SK-N-SH (cell line): ENCODE results near the gene ATG7. TPM values are rescaled to one million over a fixed set of nuclear protein-coding genes. Genes with fewer than 3 reads are reported as not detected.

ENCODE experiments used
- CTCF ChIA-PET: fragments of 300-600, 350-600 bp; formaldehyde crosslinking; extraction: SDS; loops from one replicate; lab custom pipeline; 2021; lab: Yijun Ruan, JAX
- POLR2A ChIA-PET: fragments of 350-600 bp; sonication (Branson Sonifier 250); formaldehyde crosslinking; extraction: SDS; loops from one replicate; lab custom pipeline; 2020; ENCODE audit warnings: antibody characterized with exemption, inconsistent platforms; lab: Yijun Ruan, JAX
- DNase-seq: peaks from one replicate; pipeline ENCODE4 v3.0.0; 2012
- H2AFZ ChIP-seq: fragments of 200-600 bp; sonication (generic); 2 replicates; pipeline ENCODE4 v1.8.1; 2016; ENCODE audit warnings: antibody characterized with exemption, mild to moderate bottlenecking, low read depth
- H3F3A ChIP-seq: fragments of 200-600 bp; sonication (generic); replicated peaks from 2 replicates; pipeline ENCODE3; 2016; ENCODE audit warnings: antibody characterized with exemption, mild to moderate bottlenecking; ENCODE audit not compliant: insufficient read depth
- H3K27ac ChIP-seq, 2 experiments: fragments of 200-500 bp in 1 of 2; fragments of 200-600 bp in 1 of 2; sonication (Bioruptor generic) in 1 of 2; sonication (generic), shearing (Covaris generic) in 1 of 2; 2 replicates each; pipeline versions ENCODE4 v1.5.1 to v1.6.1; 2014 to 2016; ENCODE audit warnings: low read depth in 2 of 2, inconsistent platforms in 1 of 2, low read length in 1 of 2, mild to moderate bottlenecking in 1 of 2, mixed read lengths in 1 of 2
- H3K27me3 ChIP-seq: fragments of 200-600 bp; sonication (generic), shearing (Covaris generic); 2 replicates; pipeline ENCODE4 v1.6.1; 2016; ENCODE audit warnings: mixed run types; ENCODE audit not compliant: insufficient read depth
- H3K36me3 ChIP-seq, 2 experiments: fragments of 200-500 bp in 1 of 2; fragments of 200-600 bp in 1 of 2; sonication (Bioruptor generic) in 1 of 2; sonication (generic) in 1 of 2; replicated peaks in 1 of 2; 2 replicates each; pipeline versions ENCODE3 to v1.5.1; 2014 to 2016; ENCODE audit warnings: low read length in 1 of 2, mild to moderate bottlenecking in 1 of 2; ENCODE audit not compliant: insufficient read depth in 2 of 2, control insufficient read depth in 1 of 2
- H3K4me1 ChIP-seq, 2 experiments: fragments of 200-500 bp in 1 of 2; fragments of 200-600 bp in 1 of 2; sonication (Bioruptor generic) in 1 of 2; sonication (generic), shearing (Covaris generic) in 1 of 2; 2 replicates each; pipeline versions ENCODE4 v1.5.1 to v1.6.1; 2014 to 2016; ENCODE audit warnings: low read depth in 1 of 2, low read length in 1 of 2, mixed run types in 1 of 2; ENCODE audit not compliant: insufficient read depth in 2 of 2, control insufficient read depth in 1 of 2
- H3K4me2 ChIP-seq: fragments of 200-600 bp; sonication (generic), shearing (Covaris generic); 2 replicates; pipeline ENCODE4 v1.6.1; 2017; ENCODE audit warnings: mixed run types
- H3K4me3 ChIP-seq, 2 experiments: fragments of 200-500 bp in 1 of 2; fragments of 200-600 bp in 1 of 2; sonication (Bioruptor generic) in 1 of 2; sonication (generic), shearing (Covaris generic) in 1 of 2; 2 replicates each; pipeline versions ENCODE4 v1.5.1 to v1.8.1; 2014 to 2016; ENCODE audit warnings: low read depth in 2 of 2, inconsistent platforms in 1 of 2, low read length in 1 of 2, mild to moderate bottlenecking in 1 of 2, mixed read lengths in 1 of 2, moderate library complexity in 1 of 2
- H3K79me2 ChIP-seq: fragments of 200-600 bp; sonication (generic); 2 replicates; pipeline ENCODE4 v1.8.1; 2017; ENCODE audit warnings: mild to moderate bottlenecking; ENCODE audit not compliant: insufficient read depth
- H3K9ac ChIP-seq: fragments of 200-600 bp; sonication (generic); 2 replicates; pipeline ENCODE4 v1.6.1; 2017; ENCODE audit warnings: mixed run types
- H3K9me2 ChIP-seq: fragments of 200-600 bp; sonication (generic); 2 replicates; pipeline ENCODE4 v1.6.1; 2017; ENCODE audit warnings: mixed run types
- H3K9me3 ChIP-seq: fragments of 200-600 bp; sonication (generic); 2 replicates; pipeline ENCODE4 v1.6.1; 2017; ENCODE audit warnings: mixed run types, mild to moderate bottlenecking, moderate library complexity
- H4K20me1 ChIP-seq: fragments of 200-600 bp; sonication (generic); 2 replicates; pipeline ENCODE4 v1.6.1; 2017; ENCODE audit warnings: mild to moderate bottlenecking, mixed run types; ENCODE audit not compliant: insufficient read depth
- CHD2 ChIP-seq: fragments of 150-350 bp; IDR thresholded peaks from 2 replicates; pipeline ENCODE4 v1.6.1; 2018; ENCODE audit warnings: low read length; ENCODE audit not compliant: partially characterized antibody
- EZH2phosphoT487 ChIP-seq: fragments of 200-600 bp; sonication (generic); IDR thresholded peaks from 2 replicates; pipeline ENCODE4 v1.6.1; 2017; ENCODE audit warnings: low read depth, mixed run types, mild to moderate bottlenecking, antibody characterized with exemption, moderate library complexity, borderline replicate concordance
- FOXJ3 ChIP-seq: sonication (generic); formaldehyde crosslinking; IDR thresholded peaks from 2 replicates; pipeline ENCODE4 v1.5.1; 2020; ENCODE audit warnings: mild to moderate bottlenecking, missing genetic modification reagents
- GABPA ChIP-seq: IDR thresholded peaks from 2 replicates; pipeline ENCODE4 v1.4.0; 2012; ENCODE audit warnings: low read depth, mild to moderate bottlenecking
- GATA2 ChIP-seq: sonication (generic); formaldehyde crosslinking; IDR thresholded peaks from 2 replicates; pipeline ENCODE4 v1.5.0; 2020; ENCODE audit warnings: mild to moderate bottlenecking, missing genetic modification reagents
- MAX ChIP-seq: IDR thresholded peaks from 2 replicates; pipeline ENCODE4 v1.4.0; 2012; ENCODE audit warnings: low read depth
- MEF2A ChIP-seq: IDR thresholded peaks from 2 replicates; pipeline ENCODE4 v1.4.0; 2012; ENCODE audit warnings: low read depth, borderline replicate concordance
- MXI1 ChIP-seq: IDR thresholded peaks from 2 replicates; pipeline ENCODE4 v1.6.1; 2012; ENCODE audit warnings: mild to moderate bottlenecking, low read depth, low read length, improper control_type of control experiment
- NFIC ChIP-seq: IDR thresholded peaks from 2 replicates; pipeline ENCODE4 v1.4.0; 2012; ENCODE audit warnings: borderline replicate concordance
- PBX3 ChIP-seq: IDR thresholded peaks from 2 replicates; pipeline ENCODE4; 2012
- RFX5 ChIP-seq: IDR thresholded peaks from 2 replicates; pipeline ENCODE4 v1.6.1; 2012; ENCODE audit warnings: mild to moderate bottlenecking, improper control_type of control experiment, low read length
- SMC3 ChIP-seq: IDR thresholded peaks from 2 replicates; pipeline ENCODE4 v1.6.1; 2012; ENCODE audit warnings: low read depth, low read length, improper control_type of control experiment
- TCF12 ChIP-seq: IDR thresholded peaks from 2 replicates; pipeline ENCODE4 v1.4.0; 2012
- YY1 ChIP-seq: IDR thresholded peaks from 2 replicates; pipeline ENCODE4 v1.4.0; 2012; ENCODE audit warnings: low read depth, mild to moderate bottlenecking
- ZBTB33 ChIP-seq: IDR thresholded peaks from 2 replicates; pipeline ENCODE4 v1.4.0; 2012; ENCODE audit warnings: low read depth, borderline replicate concordance
- WGBS: methylation state at CpG from one replicate; pipeline ENCODE4 v1.1.6; 2017; ENCODE audit warnings: low lambda C conversion rate; 5-methylcytosine and 5-hydroxymethylcytosine counted together
- polyA plus RNA-seq, 3 experiments: library from polyadenylated mRNA; depleted of rRNA; stranded (reverse); fragments of >200 nt; gene quantifications; 2 replicates each; pipeline ENCODE4 v1.2.3, GENCODE V29; 2012
- TF ChIP-seq, protein P1 (sequence below): fragments of 200-600 bp; sonication (generic); IDR thresholded peaks from 2 replicates; pipeline ENCODE4 v1.6.1; 2017; ENCODE audit warnings: antibody characterized with exemption, mild to moderate bottlenecking, moderate library complexity

ATG7 gene
- polyA plus RNA-seq, 1 of the 3 experiments (the other 2 are of a cell fraction) = 29.5 TPM

- no peak for DNase-seq
- no peak overlapping the region for H3K4me3 ChIP-seq
- H3K79me2 ChIP-seq = no peaks in the 10 kb centered on the region; the same call in 1 of the 2 replicates
- no peak overlapping the region for H2AFZ ChIP-seq
- H3K27me3 ChIP-seq = no peaks in the 10 kb centered on the region
- 0 out of 4 replicates have a peak, but pooled peaks cover 0 to 9% of the 10 kb centered on the region in 2 experiments for H3K4me1 ChIP-seq
- ChIA-PET CTCF (no interaction called here), POLR2A (no interaction called here)
- TF ChIP-seq RFX5 (no peak), GABPA (no peak), PBX3 (no peak), YY1 (no peak), GATA2 (CRISPR knock-in tag) (no peak), ZBTB33 (no peak), NFIC (no peak), CHD2 (no peak), MXI1 (no peak), MEF2A (no peak), EZH2phosphoT487 (no peak)
- TF ChIP-seq, protein P1, sequence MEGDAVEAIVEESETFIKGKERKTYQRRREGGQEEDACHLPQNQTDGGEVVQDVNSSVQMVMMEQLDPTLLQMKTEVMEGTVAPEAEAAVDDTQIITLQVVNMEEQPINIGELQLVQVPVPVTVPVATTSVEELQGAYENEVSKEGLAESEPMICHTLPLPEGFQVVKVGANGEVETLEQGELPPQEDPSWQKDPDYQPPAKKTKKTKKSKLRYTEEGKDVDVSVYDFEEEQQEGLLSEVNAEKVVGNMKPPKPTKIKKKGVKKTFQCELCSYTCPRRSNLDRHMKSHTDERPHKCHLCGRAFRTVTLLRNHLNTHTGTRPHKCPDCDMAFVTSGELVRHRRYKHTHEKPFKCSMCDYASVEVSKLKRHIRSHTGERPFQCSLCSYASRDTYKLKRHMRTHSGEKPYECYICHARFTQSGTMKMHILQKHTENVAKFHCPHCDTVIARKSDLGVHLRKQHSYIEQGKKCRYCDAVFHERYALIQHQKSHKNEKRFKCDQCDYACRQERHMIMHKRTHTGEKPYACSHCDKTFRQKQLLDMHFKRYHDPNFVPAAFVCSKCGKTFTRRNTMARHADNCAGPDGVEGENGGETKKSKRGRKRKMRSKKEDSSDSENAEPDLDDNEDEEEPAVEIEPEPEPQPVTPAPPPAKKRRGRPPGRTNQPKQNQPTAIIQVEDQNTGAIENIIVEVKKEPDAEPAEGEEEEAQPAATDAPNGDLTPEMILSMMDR = no peak
- H3F3A ChIP-seq = peaks cover 6% of the 10 kb centered on the region
- no peaks in the 10 kb centered on the region for H3K9me2 ChIP-seq
- H3K4me2 ChIP-seq = no peak overlapping the region
- no peak overlapping the region for H3K9ac ChIP-seq
- peaks cover 18 to 59% of the 10 kb centered on the region in 2 experiments for H3K36me3 ChIP-seq
- WGBS = 93% methylated on average over 5 of the region's 5 CpGs
- no peaks in the 10 kb centered on the region for H4K20me1 ChIP-seq
- H3K27ac ChIP-seq = no peak overlapping the region
- H3K9me3 ChIP-seq = no peaks in the 10 kb centered on the region
Observed at GRCh38 chr3:11351451-11351850, 79.3 kb downstream of the ATG7 start.

DNA sequence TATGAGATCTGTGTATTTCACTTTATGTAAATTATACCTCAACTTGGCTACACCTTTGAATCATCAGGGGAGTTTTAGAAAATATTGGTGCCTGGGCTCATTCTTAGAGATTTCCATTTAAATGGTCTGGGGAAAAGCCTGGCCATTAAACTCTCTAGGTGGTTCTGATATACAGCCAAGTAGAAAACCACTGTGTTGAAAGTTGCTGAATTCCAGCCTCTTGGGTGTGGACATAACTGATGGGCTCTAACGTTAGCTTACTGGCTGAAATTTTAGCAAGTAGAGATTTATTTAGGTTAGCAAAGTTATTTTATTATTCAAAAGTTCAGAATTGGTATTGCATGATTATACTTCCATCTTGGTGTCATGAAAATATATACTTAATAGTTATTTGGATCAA lies 84.1 kb downstream of the ATG7 start:
- Histone ChIP-seq H3K4me1 (no peaks in the 10 kb centered on the region), H2AFZ (no peak overlapping the region), H3K27ac (no peak overlapping the region), H3K9me2 (no peaks in the 10 kb centered on the region), H4K20me1 (no peaks in the 10 kb centered on the region), H3K27me3 (no peaks in the 10 kb centered on the region), H3K9me3 (no peaks in the 10 kb centered on the region), H3K9ac (no peak overlapping the region), H3K79me2 (no peaks in the 10 kb centered on the region; the same call in 1 of the 2 replicates), H3K4me2 (no peak overlapping the region), H3F3A (peaks cover 4% of the 10 kb centered on the region), H3K36me3 (peaks cover 21 to 46% of the 10 kb centered on the region in 2 experiments), H3K4me3 (no peak overlapping the region)
- no peak for DNase-seq
- TF ChIP-seq MAX = no peak
- no peak for TF ChIP-seq PBX3
- TF ChIP-seq TCF12 = no peak
- TF ChIP-seq, protein P1 = no peak
- no peak for TF ChIP-seq CHD2
- no peak for TF ChIP-seq FOXJ3 (CRISPR knock-in tag)
- no peak for TF ChIP-seq SMC3
- WGBS = 90% methylated on average over 1 of the region's 1 CpG
- POLR2A ChIA-PET = no interaction called here
- CTCF ChIA-PET = interaction anchor here (1.2 to 2.1 kb wide), 3 partner anchors 14 to 23 kb away, joined by 3 to 7 read pairs (median 4); no protein-coding TSS in a partner anchor
